HG03439 (cell line): ENCODE measurements around the gene REC8.
A peak's percentile ranks its signal among the peaks of the same experiment; 100 is the strongest.

Source experiments
- ATAC-seq: cut with Tn5 transposase; IDR thresholded peaks from one replicate; pipeline ENCODE4 v1.9.1; 2021; ENCODE audit warnings: mild to moderate bottlenecking, moderate library complexity; ENCODE audit not compliant: unreplicated experiment

The REC8 gene

GRCh38 chr14:24138396-24139271 is 33.2 kb upstream of the REC8 start:
- ATAC-seq = no peak

GRCh38 chr14:24139272-24139934 is 32.5 kb upstream of the REC8 start:
- no peak for ATAC-seq

GRCh38 chr14:24141097-24141880 is 30.6 kb upstream of the REC8 start, which contains the start of gene EMC9:
EMC9 (minus strand) TSS chr14:24141591; CDS start chr14:24141304, 287 bp downstream.
- ATAC-seq = peak; percentile 83

- no peak for ATAC-seq
Measured at GRCh38 chr14:24143511-24143910, 28.4 kb upstream of the REC8 start.

- ATAC-seq = no peak
Measured at GRCh38 chr14:24144451-24144850, 27.4 kb upstream of the REC8 start.

GRCh38 chr14:24145219-24145618 is 26.7 kb upstream of the REC8 start:
- ATAC-seq = no peak

GRCh38 chr14:24145690-24146452 is 26.0 kb upstream of the REC8 start:
- no peak for ATAC-seq

- ATAC-seq = peak; percentile 61
Measured at GRCh38 chr14:24146453-24146977, 25.4 kb upstream of the REC8 start, which contains the start of gene PSME2. PSME2 (minus strand) TSS chr14:24146610; CDS start chr14:24146581, 29 bp downstream.

GRCh38 chr14:24146978-24147760 is 24.7 kb upstream of the REC8 start, which contains the start of gene RNF31:
RNF31 (plus strand) TSS chr14:24147498; CDS start chr14:24147699, 201 bp downstream.
- ATAC-seq = peak; percentile 83

- ATAC-seq = no peak
Measured at GRCh38 chr14:24147761-24148428, 24.0 kb upstream of the REC8 start.

- no peak for ATAC-seq
Measured at GRCh38 chr14:24149302-24149969, 22.4 kb upstream of the REC8 start.

GRCh38 chr14:24150061-24150460 is 21.8 kb upstream of the REC8 start:
- no peak for ATAC-seq

GRCh38 chr14:24150567-24150966 is 21.3 kb upstream of the REC8 start:
- no peak for ATAC-seq

GRCh38 chr14:24150993-24151392 is 20.9 kb upstream of the REC8 start:
- no peak for ATAC-seq

- no peak for ATAC-seq
Measured at GRCh38 chr14:24151404-24152080, 20.3 kb upstream of the REC8 start.

- ATAC-seq = no peak
Measured at GRCh38 chr14:24155100-24155499, 16.8 kb upstream of the REC8 start.

GRCh38 chr14:24156840-24157239 is 15.0 kb upstream of the REC8 start:
- no peak for ATAC-seq

GRCh38 chr14:24157331-24157730 is 14.5 kb upstream of the REC8 start:
- ATAC-seq = no peak
